GM11168 (cell line): ENCODE data around the gene OR2H2.

Experiments
- in situ Hi-C: fragments of 300-500 bp; cut with MboI; formaldehyde crosslinking; loops from one replicate; pipeline ENCODE4 v1.12.0; 2022; ENCODE audit warnings: low sequenced_read_pairs; ENCODE audit not compliant: unreplicated experiment

The OR2H2 gene

GRCh38 chr6:29627755-29628418 lies 43.0 kb downstream of the OR2H2 start:
- in situ Hi-C loops: no loop called here

- in situ Hi-C loops: no loop called here
Measured at GRCh38 chr6:29628419-29629281, 43.7 kb downstream of the OR2H2 start.

- in situ Hi-C loops: no loop called here
Measured at GRCh38 chr6:29629571-29629970, 44.6 kb downstream of the OR2H2 start.

GRCh38 chr6:29630315-29630714 lies 45.4 kb downstream of the OR2H2 start:
- in situ Hi-C loops: no loop called here

GRCh38 chr6:29631209-29631810 lies 46.4 kb downstream of the OR2H2 start:
- in situ Hi-C loops: no loop called here

GRCh38 chr6:29631860-29632731 lies 47.2 kb downstream of the OR2H2 start:
- in situ Hi-C loops: no loop called here

GRCh38 chr6:29632789-29633533 lies 48.0 kb downstream of the OR2H2 start, which contains the start of gene GABBR1:
Gene GABBR1 (minus strand): TSS chr6:29633183. CDS start chr6:29632385, 798 bp downstream.
- in situ Hi-C loops: no loop called here

- in situ Hi-C loops: no loop called here
Measured at GRCh38 chr6:29633534-29633905, 48.6 kb downstream of the OR2H2 start.

- in situ Hi-C loops: no loop called here
Measured at GRCh38 chr6:29637247-29637646, 52.3 kb downstream of the OR2H2 start.
